ENCODE measurements around the gene KDSR. TPM values are rescaled to one million over a fixed set of nuclear protein-coding genes. Genes with fewer than 3 reads are reported as not detected.

KDSR gene
- total RNA-seq, 1 experiment from 2014 or later: 493 TPM

DNA sequence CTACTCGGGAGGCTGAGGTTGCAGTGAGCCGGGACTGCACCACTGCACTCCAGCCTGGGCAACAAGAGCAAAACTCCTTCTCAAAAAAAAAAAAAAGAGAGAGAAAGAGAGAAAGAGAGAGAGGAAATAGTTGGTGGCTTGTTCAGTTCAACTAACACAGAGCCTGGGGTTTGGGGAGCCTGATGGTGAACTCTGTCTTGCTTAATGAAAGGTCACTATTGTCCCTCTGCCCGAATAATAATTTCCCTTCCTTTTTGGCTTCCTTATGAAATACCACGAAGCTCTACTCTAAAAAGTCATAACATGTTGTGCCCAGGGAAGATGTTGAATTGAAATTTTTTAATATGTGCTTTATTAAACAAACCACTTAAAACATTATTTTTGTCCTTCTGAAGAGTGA, 64.8 kb downstream of the KDSR start:
- Histone ChIP-seq H3K4me1 (ENCODE audit: insufficient read depth, low read length, poor library complexity, severe bottlenecking) (peaks cover 20% of the 10 kb centered on the region), H3K36me3 (ENCODE audit: insufficient read depth, low read length, poor library complexity, severe bottlenecking) (no peaks in the 10 kb centered on the region), H3K27me3 (replicated peaks; ENCODE audit: insufficient read depth, low read depth, low read length, poor library complexity) (no peaks in the 10 kb centered on the region), H3K4me3 (ENCODE audit: low read depth, low read length, poor library complexity, severe bottlenecking) (no peak overlapping the region), H3K9me3 (ENCODE audit: low read depth, low read length, poor library complexity, severe bottlenecking) (no peaks in the 10 kb centered on the region), H3K27ac (ENCODE audit: low read depth, low read length, poor library complexity, severe bottlenecking) (no peak overlapping the region)
- no peak for TF ChIP-seq EZH2 (IDR thresholded peaks at IDR 0.05; ENCODE audit: borderline replicate concordance, low read depth, low read length, poor library complexity, severe bottlenecking)
- TF ChIP-seq, protein P1, sequence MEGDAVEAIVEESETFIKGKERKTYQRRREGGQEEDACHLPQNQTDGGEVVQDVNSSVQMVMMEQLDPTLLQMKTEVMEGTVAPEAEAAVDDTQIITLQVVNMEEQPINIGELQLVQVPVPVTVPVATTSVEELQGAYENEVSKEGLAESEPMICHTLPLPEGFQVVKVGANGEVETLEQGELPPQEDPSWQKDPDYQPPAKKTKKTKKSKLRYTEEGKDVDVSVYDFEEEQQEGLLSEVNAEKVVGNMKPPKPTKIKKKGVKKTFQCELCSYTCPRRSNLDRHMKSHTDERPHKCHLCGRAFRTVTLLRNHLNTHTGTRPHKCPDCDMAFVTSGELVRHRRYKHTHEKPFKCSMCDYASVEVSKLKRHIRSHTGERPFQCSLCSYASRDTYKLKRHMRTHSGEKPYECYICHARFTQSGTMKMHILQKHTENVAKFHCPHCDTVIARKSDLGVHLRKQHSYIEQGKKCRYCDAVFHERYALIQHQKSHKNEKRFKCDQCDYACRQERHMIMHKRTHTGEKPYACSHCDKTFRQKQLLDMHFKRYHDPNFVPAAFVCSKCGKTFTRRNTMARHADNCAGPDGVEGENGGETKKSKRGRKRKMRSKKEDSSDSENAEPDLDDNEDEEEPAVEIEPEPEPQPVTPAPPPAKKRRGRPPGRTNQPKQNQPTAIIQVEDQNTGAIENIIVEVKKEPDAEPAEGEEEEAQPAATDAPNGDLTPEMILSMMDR (conservative IDR thresholded peaks at IDR 0.05; ENCODE audit: low read depth, low read length): no peak
- intact Hi-C loops (cut with micrococcal nuclease; ENCODE audit: unreplicated experiment): no loop called here
- ChIA-PET CTCF (no interaction called here), POLR2A (ENCODE audit: low non-redundant PET) (interaction anchor here (0.6 kb wide), 1 partner anchor 116 kb away, joined by 5 read pairs; no protein-coding TSS in a partner anchor)
- no TSS peak for BruUV-seq (replicated peaks)
- no peak for DNase-seq (ENCODE audit: low spot score)

DNA sequence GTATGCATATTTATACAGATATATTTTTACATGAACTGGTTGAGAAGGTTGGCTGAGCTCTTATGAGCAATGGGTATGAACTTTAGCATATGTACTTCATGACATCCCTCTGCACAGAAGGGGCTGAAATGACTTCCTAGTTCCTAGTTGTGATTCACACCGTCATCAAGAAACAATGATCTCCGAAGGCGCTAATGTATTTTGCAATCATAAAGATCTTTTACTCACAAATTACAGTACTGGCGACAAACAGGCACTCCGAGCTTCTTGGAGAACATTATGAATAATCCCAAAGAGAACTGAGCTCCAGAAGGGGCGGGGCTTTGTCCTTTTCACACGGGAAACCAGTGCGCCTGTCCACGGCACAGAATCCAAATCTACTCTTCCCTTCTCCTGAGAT, 65.6 kb downstream of the KDSR start:
- Histone ChIP-seq H3K4me1 (ENCODE audit: insufficient read depth, low read length, poor library complexity, severe bottlenecking) (peaks cover 20% of the 10 kb centered on the region), H3K36me3 (ENCODE audit: insufficient read depth, low read length, poor library complexity, severe bottlenecking) (no peaks in the 10 kb centered on the region), H3K27me3 (replicated peaks; ENCODE audit: insufficient read depth, low read depth, low read length, poor library complexity) (no peaks in the 10 kb centered on the region), H3K4me3 (ENCODE audit: low read depth, low read length, poor library complexity, severe bottlenecking) (no peak overlapping the region), H3K27ac (ENCODE audit: low read depth, low read length, poor library complexity, severe bottlenecking) (no peak overlapping the region), H3K9me3 (ENCODE audit: low read depth, low read length, poor library complexity, severe bottlenecking) (no peaks in the 10 kb centered on the region)
- DNase-seq (ENCODE audit: low spot score): peak; percentile 53
- CTCF ChIA-PET: no interaction called here
- POLR2A ChIA-PET (ENCODE audit: low non-redundant PET): interaction anchor here (0.6 kb wide), 1 partner anchor 117 kb away, joined by 5 read pairs; no protein-coding TSS in a partner anchor
- no TSS peak for BruUV-seq (replicated peaks)
- TF ChIP-seq, protein P1 (conservative IDR thresholded peaks at IDR 0.05; ENCODE audit: low read depth, low read length): no peak
- TF ChIP-seq EZH2 (IDR thresholded peaks at IDR 0.05; ENCODE audit: borderline replicate concordance, low read depth, low read length, poor library complexity, severe bottlenecking): no peak
- intact Hi-C loops (cut with micrococcal nuclease; ENCODE audit: unreplicated experiment): no loop called here

DNA sequence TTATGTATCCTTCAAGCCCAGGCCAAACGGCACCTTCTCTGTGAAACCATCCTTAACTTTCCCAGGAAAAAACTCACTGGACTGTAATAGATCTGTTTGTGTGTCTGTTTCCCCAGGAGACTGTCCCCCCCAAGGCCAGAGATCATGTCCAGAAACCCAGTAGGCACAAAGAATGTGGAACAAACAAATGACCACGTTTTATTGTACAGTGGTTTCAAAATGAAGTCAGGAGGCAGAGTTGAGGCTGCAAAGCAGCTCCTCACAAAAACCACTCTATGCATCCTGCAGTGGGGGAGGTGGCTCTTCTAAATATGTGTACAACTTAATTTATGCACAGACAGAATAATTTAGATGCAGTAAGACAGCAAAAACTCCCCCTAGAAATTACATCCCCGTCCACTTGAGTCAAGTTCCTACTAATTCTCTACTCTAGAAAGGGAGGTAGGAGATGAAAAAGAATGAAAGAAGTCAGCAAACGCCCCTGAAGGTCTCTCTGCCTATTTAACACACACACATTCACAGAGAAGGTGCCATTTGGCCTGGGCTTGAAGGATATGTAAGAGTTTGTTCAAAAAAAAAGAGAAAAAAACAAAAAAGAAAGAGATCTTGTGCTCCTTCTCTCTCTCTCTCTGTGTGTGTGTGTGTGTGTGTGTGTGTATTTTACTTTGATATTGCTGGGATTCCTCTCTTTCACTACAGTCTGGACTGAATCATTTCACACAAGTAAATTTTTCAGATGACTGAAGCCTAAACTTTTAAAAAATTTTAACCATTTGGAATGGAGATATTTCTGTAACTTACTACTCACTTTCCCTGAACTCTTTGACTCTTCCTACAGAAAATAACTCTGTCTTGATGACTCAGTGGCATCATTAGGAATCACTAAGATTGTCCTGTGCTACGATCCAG, 66.9 kb downstream of the KDSR start:
- no peak overlapping the region for H3K27ac ChIP-seq (ENCODE audit: low read depth, low read length, poor library complexity, severe bottlenecking)
- H3K27me3 ChIP-seq (replicated peaks; ENCODE audit: insufficient read depth, low read depth, low read length, poor library complexity): no peaks in the 10 kb centered on the region
- peaks cover 20% of the 10 kb centered on the region for H3K4me1 ChIP-seq (ENCODE audit: insufficient read depth, low read length, poor library complexity, severe bottlenecking)
- BruUV-seq (replicated peaks): no TSS peak
- DNase-seq (ENCODE audit: low spot score): no peak
- intact Hi-C loops (cut with micrococcal nuclease; ENCODE audit: unreplicated experiment): no loop called here
- CTCF ChIA-PET: no interaction called here
- POLR2A ChIA-PET (ENCODE audit: low non-redundant PET): no interaction called here
- H3K9me3 ChIP-seq (ENCODE audit: low read depth, low read length, poor library complexity, severe bottlenecking): no peaks in the 10 kb centered on the region
- H3K4me3 ChIP-seq (ENCODE audit: low read depth, low read length, poor library complexity, severe bottlenecking): no peak overlapping the region
- no peak for TF ChIP-seq EZH2 (IDR thresholded peaks at IDR 0.05; ENCODE audit: borderline replicate concordance, low read depth, low read length, poor library complexity, severe bottlenecking)
- TF ChIP-seq, protein P1 (conservative IDR thresholded peaks at IDR 0.05; ENCODE audit: low read depth, low read length): no peak
- no peaks in the 10 kb centered on the region for H3K36me3 ChIP-seq (ENCODE audit: insufficient read depth, low read length, poor library complexity, severe bottlenecking)
